ENCODE data around the gene KRTAP5-7. TPM values are rescaled to one million over a fixed set of nuclear protein-coding genes. Genes with fewer than 3 reads are reported as not detected.
A peak's percentile ranks its signal among the peaks of the same experiment; 100 is the strongest.

The KRTAP5-7 gene
- total RNA-seq, 1 experiment from 2014 or later: not detected

- TF ChIP-seq, protein P1, sequence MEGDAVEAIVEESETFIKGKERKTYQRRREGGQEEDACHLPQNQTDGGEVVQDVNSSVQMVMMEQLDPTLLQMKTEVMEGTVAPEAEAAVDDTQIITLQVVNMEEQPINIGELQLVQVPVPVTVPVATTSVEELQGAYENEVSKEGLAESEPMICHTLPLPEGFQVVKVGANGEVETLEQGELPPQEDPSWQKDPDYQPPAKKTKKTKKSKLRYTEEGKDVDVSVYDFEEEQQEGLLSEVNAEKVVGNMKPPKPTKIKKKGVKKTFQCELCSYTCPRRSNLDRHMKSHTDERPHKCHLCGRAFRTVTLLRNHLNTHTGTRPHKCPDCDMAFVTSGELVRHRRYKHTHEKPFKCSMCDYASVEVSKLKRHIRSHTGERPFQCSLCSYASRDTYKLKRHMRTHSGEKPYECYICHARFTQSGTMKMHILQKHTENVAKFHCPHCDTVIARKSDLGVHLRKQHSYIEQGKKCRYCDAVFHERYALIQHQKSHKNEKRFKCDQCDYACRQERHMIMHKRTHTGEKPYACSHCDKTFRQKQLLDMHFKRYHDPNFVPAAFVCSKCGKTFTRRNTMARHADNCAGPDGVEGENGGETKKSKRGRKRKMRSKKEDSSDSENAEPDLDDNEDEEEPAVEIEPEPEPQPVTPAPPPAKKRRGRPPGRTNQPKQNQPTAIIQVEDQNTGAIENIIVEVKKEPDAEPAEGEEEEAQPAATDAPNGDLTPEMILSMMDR (conservative IDR thresholded peaks at IDR 0.05): no peak
- no peak for TF ChIP-seq EZH2 (IDR thresholded peaks at IDR 0.05; ENCODE audit: low read depth)
- Histone ChIP-seq H3K79me2 (ENCODE audit: low read depth) (no peaks in the 10 kb centered on the region), H4K20me1 (ENCODE audit: insufficient read depth) (no peaks in the 10 kb centered on the region), H3K27me3 (ENCODE audit: insufficient read depth, low read depth) (no peaks in the 10 kb centered on the region), H2AFZ (no peak overlapping the region), H3K4me2 (no peak overlapping the region), H3K36me3 (ENCODE audit: low read depth) (peaks cover 53% of the 10 kb centered on the region), H3K4me3 (no peak overlapping the region), H3K9me2 (ENCODE audit: insufficient read depth) (no peaks in the 10 kb centered on the region), H3K9me3 (ENCODE audit: insufficient read depth, low read depth) (no peaks in the 10 kb centered on the region), H3K27ac (no peak overlapping the region), H3K4me1 (replicated peaks; ENCODE audit: insufficient read depth) (peaks cover 33% of the 10 kb centered on the region), H3F3A (ENCODE audit: insufficient read depth, low read depth) (peaks cover 6% of the 10 kb centered on the region; the same call in 1 of the 2 replicates)
- intact Hi-C loops (cut with micrococcal nuclease; ENCODE audit: unreplicated experiment): no loop called here
- DNase-seq: peak in 1 of 2 experiments; percentile 25
- no TSS peak for BruUV-seq (replicated peaks)
- ChIA-PET POLR2A (ENCODE audit: unreplicated experiment) (no interaction called here), CTCF (no interaction called here)
Measured at GRCh38 chr11:71499546-71499945, 27.5 kb upstream of the KRTAP5-7 start.

GRCh38 chr11:71500601-71501021 lies 26.5 kb upstream of the KRTAP5-7 start:
- POLR2A ChIA-PET (ENCODE audit: unreplicated experiment): no interaction called here
- H3K4me1 ChIP-seq (replicated peaks; ENCODE audit: insufficient read depth): peaks cover 38% of the 10 kb centered on the region
- H3K9me2 ChIP-seq (ENCODE audit: insufficient read depth): no peaks in the 10 kb centered on the region
- H3F3A ChIP-seq (ENCODE audit: insufficient read depth, low read depth): peaks cover 6% of the 10 kb centered on the region; the same call in 1 of the 2 replicates
- H3K4me2 ChIP-seq: peak overlapping the region; percentile 45; the same call in 1 of the 2 replicates
- H3K27ac ChIP-seq: no peak overlapping the region
- no peaks in the 10 kb centered on the region for H3K79me2 ChIP-seq (ENCODE audit: low read depth)
- no peak overlapping the region for H3K4me3 ChIP-seq
- BruUV-seq (replicated peaks): no TSS peak
- peak; percentile 67 to 87 for DNase-seq
- intact Hi-C loops (cut with micrococcal nuclease; ENCODE audit: unreplicated experiment): loop anchor here (2.0 kb wide), 1 partner anchor 20 kb away; no protein-coding TSS in a partner anchor
- no peaks in the 10 kb centered on the region for H3K27me3 ChIP-seq (ENCODE audit: insufficient read depth, low read depth)
- H2AFZ ChIP-seq: no peak overlapping the region
- H4K20me1 ChIP-seq (ENCODE audit: insufficient read depth): no peaks in the 10 kb centered on the region
- CTCF ChIA-PET: no interaction called here
- H3K9me3 ChIP-seq (ENCODE audit: insufficient read depth, low read depth): no peaks in the 10 kb centered on the region
- no peak for TF ChIP-seq EZH2 (IDR thresholded peaks at IDR 0.05; ENCODE audit: low read depth)
- TF ChIP-seq, protein P1 (conservative IDR thresholded peaks at IDR 0.05): no peak
- H3K36me3 ChIP-seq (ENCODE audit: low read depth): peaks cover 44% of the 10 kb centered on the region

GRCh38 chr11:71501071-71501985 lies 25.7 kb upstream of the KRTAP5-7 start:
- H3K9me3 ChIP-seq (ENCODE audit: insufficient read depth, low read depth): no peaks in the 10 kb centered on the region
- H3K4me2 ChIP-seq: no peak overlapping the region
- no peaks in the 10 kb centered on the region for H4K20me1 ChIP-seq (ENCODE audit: insufficient read depth)
- no peak for TF ChIP-seq EZH2 (IDR thresholded peaks at IDR 0.05; ENCODE audit: low read depth)
- TF ChIP-seq, protein P1 (conservative IDR thresholded peaks at IDR 0.05): no peak
- peaks cover 38% of the 10 kb centered on the region for H3K4me1 ChIP-seq (replicated peaks; ENCODE audit: insufficient read depth)
- no peaks in the 10 kb centered on the region for H3K27me3 ChIP-seq (ENCODE audit: insufficient read depth, low read depth)
- no peaks in the 10 kb centered on the region for H3K79me2 ChIP-seq (ENCODE audit: low read depth)
- no peaks in the 10 kb centered on the region for H3K9me2 ChIP-seq (ENCODE audit: insufficient read depth)
- peak in 1 of 2 experiments; percentile 31 for DNase-seq
- H2AFZ ChIP-seq: no peak overlapping the region
- intact Hi-C loops (cut with micrococcal nuclease; ENCODE audit: unreplicated experiment): loop anchor here (2.0 kb wide), 1 partner anchor 21 kb away; no protein-coding TSS in a partner anchor
- no peak overlapping the region for H3K4me3 ChIP-seq
- BruUV-seq (replicated peaks): no TSS peak
- ChIA-PET POLR2A (ENCODE audit: unreplicated experiment) (no interaction called here), CTCF (no interaction called here)
- peaks cover 37% of the 10 kb centered on the region for H3K36me3 ChIP-seq (ENCODE audit: low read depth)
- no peak overlapping the region for H3K27ac ChIP-seq
- H3F3A ChIP-seq (ENCODE audit: insufficient read depth, low read depth): peaks cover 6% of the 10 kb centered on the region; the same call in 1 of the 2 replicates

Measured in PC-9 (cell line).